NCI-H82 treated with DMSO at 0.1 percent for 48 hours (cell line): ENCODE measurements around the gene ZNF470.

Experiments
- DNase-seq: peaks from one replicate; lab custom pipeline; 2025; ENCODE audit not compliant: unreplicated experiment; lab: John Stamatoyannopoulos, UW

Gene ZNF470

DNA sequence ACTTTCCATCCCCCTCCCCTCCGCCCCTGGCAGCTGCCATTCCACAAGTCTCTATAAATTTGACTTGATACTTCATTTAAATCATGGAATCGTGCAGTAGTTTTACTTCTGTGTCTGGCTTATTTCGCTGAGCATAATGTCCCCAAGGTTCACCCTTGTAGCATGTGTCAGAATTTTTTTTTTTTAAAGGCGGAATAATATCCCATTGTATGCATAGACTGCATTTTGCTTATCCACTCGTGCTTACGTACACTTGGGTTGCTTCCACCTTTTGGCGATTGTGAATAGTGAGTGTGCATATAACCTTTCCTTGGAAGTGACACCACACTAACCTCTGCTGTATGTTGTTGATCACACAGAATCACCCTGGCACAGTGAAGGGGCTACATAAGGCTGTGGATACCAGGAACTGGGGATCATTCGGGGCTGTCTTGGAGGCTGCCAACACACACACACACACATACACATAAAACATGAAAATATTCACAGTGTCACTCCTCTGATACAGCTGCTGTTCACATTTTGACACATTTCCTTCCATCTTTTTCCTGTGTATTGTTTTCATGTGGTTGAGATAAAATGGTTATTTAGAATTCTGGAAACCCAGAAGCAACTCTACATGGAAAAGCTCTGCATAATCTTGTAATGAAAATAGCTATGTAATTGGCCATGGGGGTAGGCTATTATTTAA lies 41.2 kb downstream of the ZNF470 start:
- no peak for DNase-seq

- no peak for DNase-seq
Measured at GRCh38 chr19:56611288-56611687, 44.0 kb downstream of the ZNF470 start.

DNA sequence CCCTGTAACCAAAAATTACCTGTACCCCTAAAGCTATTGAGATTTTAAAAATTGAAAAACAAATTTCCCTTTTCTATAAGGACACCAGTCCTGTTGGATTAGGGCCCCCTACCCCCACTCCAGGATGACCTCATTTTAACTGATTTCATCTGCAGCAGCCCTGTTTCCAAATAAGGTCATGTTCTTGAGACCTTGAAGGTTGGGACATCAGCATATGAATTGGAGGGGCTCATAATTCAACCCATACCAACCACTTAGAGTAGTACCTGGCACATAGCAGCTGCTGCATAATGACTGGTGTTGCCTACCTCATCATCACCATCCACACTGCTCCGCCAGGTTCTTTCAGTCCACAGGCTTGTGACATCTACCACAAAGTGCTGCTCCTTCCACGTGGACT lies 45.5 kb downstream of the ZNF470 start:
- DNase-seq, result no peak

GRCh38 chr19:56613639-56614038 lies 46.4 kb downstream of the ZNF470 start:
- DNase-seq, result no peak

- DNase-seq, result no peak
Measured at GRCh38 chr19:56617531-56617930, 50.3 kb downstream of the ZNF470 start.

GRCh38 chr19:56619121-56619520 lies 51.9 kb downstream of the ZNF470 start:
- DNase-seq, result no peak

GRCh38 chr19:56622374-56622773 lies 55.1 kb downstream of the ZNF470 start:
- DNase-seq, result no peak

DNA sequence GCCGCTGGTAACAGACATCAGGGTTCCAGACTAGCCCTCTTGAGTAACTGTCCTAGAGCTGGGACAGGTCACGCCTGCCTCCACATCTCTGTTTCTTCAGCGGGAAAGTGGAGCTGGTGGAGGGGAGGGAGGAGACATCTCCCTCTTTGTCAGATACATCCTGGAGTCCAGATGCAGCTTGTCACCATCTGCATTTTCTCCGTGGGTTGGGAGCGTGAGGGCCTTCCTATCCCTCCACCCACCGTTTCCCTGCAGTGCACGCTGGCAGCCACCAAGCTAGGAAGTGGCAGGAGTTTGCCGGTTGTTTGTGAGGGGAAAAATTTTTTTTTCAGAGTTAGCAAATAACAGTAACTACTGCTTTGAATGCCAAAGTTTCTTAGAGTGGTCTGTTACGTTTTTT lies 55.7 kb downstream of the ZNF470 start:
- DNase-seq, result no peak

GRCh38 chr19:56625708-56626107 lies 58.4 kb downstream of the ZNF470 start:
- DNase-seq, result no peak

- no peak for DNase-seq
Measured at GRCh38 chr19:56633021-56633420, 65.8 kb downstream of the ZNF470 start.

- no peak for DNase-seq
Measured at GRCh38 chr19:56637976-56638555, 70.8 kb downstream of the ZNF470 start.
